Ovary (tissue), 3 donors: ENCODE measurements around the gene SAMM50.

ENCODE experiments used
- POLR2A ChIP-seq: fragments of 450-650 bp; IDR thresholded peaks from one replicate; pipeline ENCODE4 v1.6.1; 2017; ENCODE audit warnings: antibody characterized with exemption, mild to moderate bottlenecking, moderate library complexity
- TF ChIP-seq, protein P1 (sequence below), 3 donors: fragments of 450-650 bp in 2 of 3; fragments of 200-600 bp in 1 of 3; IDR thresholded peaks; one replicate each; pipeline versions ENCODE4 v1.5.1 to v1.8.0; 2016 to 2022; ENCODE audit warnings: antibody characterized with exemption in 3 of 3, mild to moderate bottlenecking in 1 of 3
- donor health status: DM: no; HTN: no; CAD: no.

DNA sequence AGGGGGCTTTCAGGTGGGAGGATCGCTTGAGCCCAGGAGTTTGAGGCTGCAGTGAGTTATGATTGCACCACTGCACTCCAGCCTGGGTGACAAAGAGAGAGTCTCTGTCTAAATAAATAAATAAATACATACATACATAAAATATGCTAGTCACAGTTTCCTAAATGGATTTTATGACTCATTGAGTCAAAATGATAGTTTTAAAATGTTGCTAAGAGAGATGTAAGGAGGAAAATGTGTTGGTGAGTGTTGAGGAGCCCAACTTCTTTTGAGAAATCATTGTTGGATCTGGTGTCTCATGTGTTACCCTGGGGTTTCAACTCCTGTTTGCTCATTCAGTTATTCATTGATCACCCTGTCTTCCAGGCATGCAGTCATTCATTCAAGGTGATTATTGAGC is 89.9 kb downstream of the SAMM50 start:
- TF ChIP-seq, protein P1, sequence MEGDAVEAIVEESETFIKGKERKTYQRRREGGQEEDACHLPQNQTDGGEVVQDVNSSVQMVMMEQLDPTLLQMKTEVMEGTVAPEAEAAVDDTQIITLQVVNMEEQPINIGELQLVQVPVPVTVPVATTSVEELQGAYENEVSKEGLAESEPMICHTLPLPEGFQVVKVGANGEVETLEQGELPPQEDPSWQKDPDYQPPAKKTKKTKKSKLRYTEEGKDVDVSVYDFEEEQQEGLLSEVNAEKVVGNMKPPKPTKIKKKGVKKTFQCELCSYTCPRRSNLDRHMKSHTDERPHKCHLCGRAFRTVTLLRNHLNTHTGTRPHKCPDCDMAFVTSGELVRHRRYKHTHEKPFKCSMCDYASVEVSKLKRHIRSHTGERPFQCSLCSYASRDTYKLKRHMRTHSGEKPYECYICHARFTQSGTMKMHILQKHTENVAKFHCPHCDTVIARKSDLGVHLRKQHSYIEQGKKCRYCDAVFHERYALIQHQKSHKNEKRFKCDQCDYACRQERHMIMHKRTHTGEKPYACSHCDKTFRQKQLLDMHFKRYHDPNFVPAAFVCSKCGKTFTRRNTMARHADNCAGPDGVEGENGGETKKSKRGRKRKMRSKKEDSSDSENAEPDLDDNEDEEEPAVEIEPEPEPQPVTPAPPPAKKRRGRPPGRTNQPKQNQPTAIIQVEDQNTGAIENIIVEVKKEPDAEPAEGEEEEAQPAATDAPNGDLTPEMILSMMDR (IDR thresholded peaks at IDR 0.05), result no peak
- no peak for TF ChIP-seq POLR2A
